Measurements from ENCODE around the gene RAD18. TPM values are rescaled to one million over a fixed set of nuclear protein-coding genes. Genes with fewer than 3 reads are reported as not detected.
A peak's percentile ranks its signal among the peaks of the same experiment; 100 is the strongest.

RAD18 gene
- total RNA-seq (2014; rRNA removed; shearing (Covaris generic)): 42.0 and 44.9 TPM in 2 replicates

DNA sequence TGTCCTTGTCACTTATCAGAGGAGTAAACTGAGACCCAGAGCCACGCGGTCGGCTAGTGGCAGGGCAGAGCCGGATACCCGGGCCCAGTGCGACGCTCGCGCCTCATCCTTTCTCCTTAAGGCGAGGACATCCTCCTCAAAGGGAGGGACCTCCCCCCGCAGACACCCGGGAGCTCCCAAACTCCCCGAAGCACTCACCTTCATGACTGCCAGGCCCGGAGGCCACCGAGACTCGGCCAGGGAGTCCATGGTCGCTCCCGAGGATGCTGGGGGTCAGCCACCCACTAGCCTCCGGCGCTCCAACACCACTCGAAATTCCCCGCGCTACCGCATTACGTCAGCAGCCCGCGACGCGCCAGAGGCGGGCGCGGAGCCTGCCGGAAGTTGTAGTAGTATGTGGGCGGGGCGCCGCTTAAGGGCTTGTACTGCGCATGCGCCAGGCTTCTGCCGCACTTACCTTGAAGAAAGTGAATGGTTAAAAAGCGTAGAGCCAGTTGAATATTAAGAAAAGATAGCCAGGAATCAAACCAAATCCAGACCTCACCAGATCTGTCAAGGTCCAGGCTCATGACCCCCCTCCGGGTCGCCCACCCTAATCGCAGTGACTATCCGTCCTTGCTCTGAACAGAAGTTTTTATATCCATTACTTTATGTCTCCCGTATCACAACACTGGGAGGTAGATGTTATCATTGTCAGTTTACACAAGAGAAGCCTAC is at the start of gene RAD18:
Gene RAD18 (minus strand): TSS at position 336 of the 717 bp plus-strand sequence. CDS start 87 bp downstream, at position 249.
- peak within 1 kb of the TSS; percentile 81 for H3K27ac ChIP-seq
- no peaks in the 10 kb centered on the region for H3K9me3 ChIP-seq (replicated peaks)
- H3K36me3 ChIP-seq: peaks cover 16% of the 10 kb centered on the region
- peak; percentile 94 to 97 for DNase-seq
- H3K4me1 ChIP-seq: no peaks in the 10 kb centered on the region
- H3K4me3 ChIP-seq: peak within 1 kb of the TSS; percentile 86
- no peaks in the 10 kb centered on the region for H3K27me3 ChIP-seq

- no peak for DNase-seq
- Histone ChIP-seq H3K27me3 (peaks cover 5% of the 10 kb centered on the region; the same call in 1 of the 2 replicates), H3K27ac (no peak overlapping the region), H3K4me3 (no peak overlapping the region), H3K36me3 (no peaks in the 10 kb centered on the region), H3K4me1 (no peaks in the 10 kb centered on the region), H3K9me3 (replicated peaks) (no peaks in the 10 kb centered on the region)
These were observed 49.2 kb upstream of the RAD18 start for GRCh38 chr3:9012521-9012920.

- no peak overlapping the region for H3K27ac ChIP-seq
- H3K4me3 ChIP-seq: no peak overlapping the region
- H3K27me3 ChIP-seq: peaks cover 5% of the 10 kb centered on the region; the same call in 1 of the 2 replicates
- no peak for DNase-seq
- no peaks in the 10 kb centered on the region for H3K36me3 ChIP-seq
- no peaks in the 10 kb centered on the region for H3K4me1 ChIP-seq
- H3K9me3 ChIP-seq (replicated peaks): no peaks in the 10 kb centered on the region
These were observed 46.8 kb upstream of the RAD18 start for GRCh38 chr3:9009976-9010545.

DNA sequence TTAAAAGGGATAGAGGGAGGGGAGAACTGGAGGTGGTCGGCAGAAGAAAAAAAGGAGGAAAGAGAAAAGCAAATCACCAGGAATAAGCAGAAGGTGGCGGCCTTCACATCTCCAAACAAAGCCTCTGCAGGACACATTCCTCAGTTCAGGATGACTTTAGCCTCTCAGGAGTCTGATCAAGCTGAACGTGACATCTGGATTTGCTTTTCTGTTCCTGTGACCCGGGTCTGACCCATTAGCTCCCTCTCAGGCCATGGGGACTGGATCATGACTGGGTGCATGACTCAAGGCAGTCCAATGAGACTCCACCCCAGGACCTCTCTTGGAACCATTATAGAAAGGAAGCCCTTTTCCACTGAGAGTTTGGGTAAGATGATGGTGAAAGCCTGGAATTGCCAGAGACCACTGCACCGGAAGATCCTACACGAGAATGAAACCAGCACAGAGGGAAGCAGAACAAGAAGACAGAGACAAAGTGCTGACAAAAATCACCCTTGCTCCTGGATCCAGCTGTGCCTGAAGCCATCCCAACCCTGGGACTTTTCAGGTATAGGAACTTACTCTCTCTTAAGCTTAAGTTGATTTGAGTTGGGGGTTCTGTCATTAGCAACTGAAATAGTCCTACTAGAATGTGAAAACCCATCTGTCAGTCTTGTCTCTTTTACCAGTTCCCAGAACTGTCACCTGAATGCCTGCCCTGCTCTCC is 45.4 kb upstream of the RAD18 start:
- H3K27me3 ChIP-seq: peaks cover 5% of the 10 kb centered on the region; the same call in 1 of the 2 replicates
- H3K4me3 ChIP-seq: no peak overlapping the region

DNA sequence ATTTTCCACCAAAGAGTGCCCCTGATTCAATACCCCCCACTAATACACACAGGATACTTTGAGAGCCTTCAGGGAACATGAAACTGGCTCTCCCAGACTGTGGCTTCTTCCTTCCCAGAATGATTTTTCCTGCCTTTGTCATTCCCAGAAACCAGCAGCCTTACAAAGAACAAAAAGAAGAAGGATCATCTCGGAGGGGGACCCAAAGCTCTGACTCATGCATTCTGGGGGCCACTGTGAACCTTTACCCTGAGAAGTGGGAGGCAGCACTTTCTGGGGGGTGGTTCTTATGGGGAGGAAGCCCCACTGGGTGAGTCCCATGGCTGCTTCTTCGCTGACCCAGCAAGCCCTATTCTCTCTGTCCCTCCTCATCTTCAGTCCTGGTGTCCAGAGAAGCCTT is 44.7 kb upstream of the RAD18 start:
- H3K27me3 ChIP-seq: peaks cover 5% of the 10 kb centered on the region; the same call in 1 of the 2 replicates
- H3K4me1 ChIP-seq: no peaks in the 10 kb centered on the region
- no peaks in the 10 kb centered on the region for H3K9me3 ChIP-seq (replicated peaks)
- no peaks in the 10 kb centered on the region for H3K36me3 ChIP-seq
- DNase-seq: no peak
- no peak overlapping the region for H3K27ac ChIP-seq
- no peak overlapping the region for H3K4me3 ChIP-seq

More for the DNA sequence above, 45.4 kb upstream of the RAD18 start:
- H3K27ac ChIP-seq: no peak overlapping the region
- H3K36me3 ChIP-seq: no peaks in the 10 kb centered on the region
- no peaks in the 10 kb centered on the region for H3K9me3 ChIP-seq (replicated peaks)
- no peak for DNase-seq
- H3K4me1 ChIP-seq: no peaks in the 10 kb centered on the region

DNA sequence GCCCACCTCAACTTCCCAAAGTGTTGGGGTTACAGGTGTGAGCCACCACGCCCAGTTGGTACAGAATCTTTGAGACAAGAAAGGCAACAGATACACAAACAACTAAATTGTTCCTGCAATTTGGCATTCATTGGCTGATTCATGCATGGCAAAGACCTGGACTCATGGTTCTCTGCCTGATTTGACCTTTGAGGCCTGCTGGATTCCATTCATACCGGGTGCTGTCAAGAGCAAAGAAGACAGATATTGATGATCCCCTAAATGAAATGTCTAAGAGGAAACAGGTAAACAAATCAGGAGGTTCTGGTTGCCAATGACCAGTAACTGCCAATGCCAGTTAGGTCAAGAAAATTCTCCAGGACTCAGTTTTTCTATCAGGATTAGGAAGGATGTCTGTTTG is 43.9 kb upstream of the RAD18 start:
- no peaks in the 10 kb centered on the region for H3K9me3 ChIP-seq (replicated peaks)
- peaks cover 5% of the 10 kb centered on the region; the same call in 1 of the 2 replicates for H3K27me3 ChIP-seq
- H3K27ac ChIP-seq: no peak overlapping the region
- DNase-seq: no peak
- no peak overlapping the region for H3K4me3 ChIP-seq
- no peaks in the 10 kb centered on the region for H3K36me3 ChIP-seq
- H3K4me1 ChIP-seq: no peaks in the 10 kb centered on the region

GRCh38 chr3:9000041-9000440 is 36.8 kb upstream of the RAD18 start:
- Histone ChIP-seq H3K27me3 (peaks cover 4% of the 10 kb centered on the region; the same call in 1 of the 2 replicates), H3K36me3 (no peaks in the 10 kb centered on the region), H3K9me3 (replicated peaks) (no peaks in the 10 kb centered on the region), H3K4me1 (no peaks in the 10 kb centered on the region), H3K27ac (no peak overlapping the region), H3K4me3 (no peak overlapping the region)
- DNase-seq: no peak

DNA sequence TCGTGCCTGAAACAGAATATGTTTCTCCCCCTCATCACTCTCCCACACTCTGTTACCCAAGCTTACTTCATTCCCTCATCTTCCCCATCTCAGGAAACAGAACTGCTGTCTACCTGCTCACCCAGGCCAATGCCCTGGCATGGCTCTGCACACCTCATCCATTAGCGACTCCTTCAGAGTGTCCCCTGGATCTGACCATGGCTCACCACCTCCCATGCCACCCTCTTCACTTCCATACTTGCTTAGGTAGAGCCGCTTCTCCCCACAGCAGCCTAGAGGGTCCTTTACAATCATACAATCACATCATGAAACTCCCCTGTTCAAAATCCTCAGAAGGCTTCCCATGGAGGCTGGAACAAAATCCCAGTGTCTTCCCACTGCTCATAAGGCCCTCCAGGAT is 33.9 kb upstream of the RAD18 start:
- Histone ChIP-seq H3K9me3 (replicated peaks) (no peaks in the 10 kb centered on the region), H3K4me3 (no peak overlapping the region), H3K27me3 (peaks cover 4% of the 10 kb centered on the region; the same call in 1 of the 2 replicates), H3K4me1 (peaks cover 3% of the 10 kb centered on the region), H3K36me3 (no peaks in the 10 kb centered on the region), H3K27ac (no peak overlapping the region)
- DNase-seq: no peak

DNA sequence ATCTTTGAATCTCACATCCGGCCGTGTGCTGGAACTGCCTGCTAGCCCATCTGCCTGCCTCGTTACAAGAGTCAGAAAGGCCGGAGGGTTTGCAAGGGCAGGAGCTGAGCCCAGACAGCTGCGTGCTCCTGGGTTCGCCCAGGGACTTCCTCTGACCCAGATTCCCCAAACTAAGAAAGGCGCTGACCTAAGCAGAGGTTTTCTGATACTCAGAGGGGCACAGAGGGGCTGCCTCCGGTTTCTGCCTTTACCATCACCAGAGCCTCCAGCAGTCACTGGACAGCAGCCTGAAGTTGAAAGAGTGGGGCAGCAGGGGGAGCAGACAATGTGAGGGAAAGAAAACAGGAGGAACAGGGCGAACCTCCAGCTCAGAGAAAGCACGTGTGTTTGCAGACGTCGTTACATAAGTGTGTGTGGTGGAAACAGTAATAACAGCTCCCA is 33.4 kb upstream of the RAD18 start:
- H3K4me1 ChIP-seq: peaks cover 7% of the 10 kb centered on the region
- DNase-seq: peak in 1 of 2 experiments; percentile 31
- no peaks in the 10 kb centered on the region for H3K9me3 ChIP-seq (replicated peaks)
- no peak overlapping the region for H3K4me3 ChIP-seq
- H3K27ac ChIP-seq: no peak overlapping the region
- H3K36me3 ChIP-seq: no peaks in the 10 kb centered on the region
- peaks cover 4% of the 10 kb centered on the region; the same call in 1 of the 2 replicates for H3K27me3 ChIP-seq

- no peak overlapping the region for H3K4me3 ChIP-seq
- peaks cover 12% of the 10 kb centered on the region for H3K4me1 ChIP-seq
- DNase-seq: no peak
- no peaks in the 10 kb centered on the region for H3K36me3 ChIP-seq
- H3K27me3 ChIP-seq: peaks cover 4% of the 10 kb centered on the region; the same call in 1 of the 2 replicates
- H3K27ac ChIP-seq: no peak overlapping the region
- no peaks in the 10 kb centered on the region for H3K9me3 ChIP-seq (replicated peaks)
These were observed 32.9 kb upstream of the RAD18 start for GRCh38 chr3:8996216-8996615.

DNA sequence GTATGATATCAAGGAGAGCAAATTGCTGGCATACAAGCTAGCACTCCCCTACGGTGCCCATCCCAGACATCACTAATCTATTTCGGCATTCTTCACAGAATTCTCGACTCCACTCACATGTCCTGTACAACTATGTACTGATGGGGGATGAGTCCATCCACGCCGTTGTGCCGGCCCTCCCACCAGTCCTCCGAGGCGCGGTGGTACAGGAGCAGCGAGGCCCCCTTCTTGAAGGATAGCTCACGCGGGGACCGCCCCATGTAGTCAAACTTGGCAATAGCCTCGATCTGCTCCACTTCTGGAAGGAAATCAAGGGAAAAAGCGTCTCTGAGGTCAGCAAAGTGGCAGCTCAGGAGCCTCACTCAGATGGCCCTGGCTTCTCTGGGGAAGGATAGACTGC is 31.0 kb upstream of the RAD18 start:
- no peak overlapping the region for H3K4me3 ChIP-seq
- no peaks in the 10 kb centered on the region for H3K36me3 ChIP-seq
- H3K4me1 ChIP-seq: peaks cover 21% of the 10 kb centered on the region
- no peaks in the 10 kb centered on the region for H3K9me3 ChIP-seq (replicated peaks)
- DNase-seq: no peak
- no peak overlapping the region for H3K27ac ChIP-seq
- H3K27me3 ChIP-seq: no peaks in the 10 kb centered on the region

DNA sequence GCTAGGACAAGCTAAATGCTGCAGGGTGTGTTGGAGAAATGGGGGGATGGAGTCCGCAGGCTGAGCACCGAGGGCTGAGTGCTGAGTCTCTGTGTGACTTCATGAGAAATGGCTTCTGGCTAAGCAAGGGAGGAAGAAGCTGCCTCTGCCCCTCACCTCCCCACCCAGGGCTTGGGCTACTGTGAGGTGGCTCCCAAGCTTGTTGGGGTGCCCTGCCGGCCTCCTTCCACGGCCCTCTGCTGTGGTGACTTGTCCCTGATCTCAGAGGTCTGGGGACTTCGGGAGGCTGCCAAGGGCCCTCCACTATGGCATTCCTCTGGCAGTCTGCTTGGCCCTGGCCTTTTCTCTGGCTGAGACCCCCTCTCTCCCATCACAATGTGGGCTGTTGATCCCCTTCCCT is 30.1 kb upstream of the RAD18 start:
- H3K27me3 ChIP-seq: no peaks in the 10 kb centered on the region
- peaks cover 26% of the 10 kb centered on the region for H3K4me1 ChIP-seq
- no peak for DNase-seq
- H3K4me3 ChIP-seq: no peak overlapping the region
- no peaks in the 10 kb centered on the region for H3K36me3 ChIP-seq
- H3K9me3 ChIP-seq (replicated peaks): no peaks in the 10 kb centered on the region
- H3K27ac ChIP-seq: no peak overlapping the region

- no peak for DNase-seq
- no peak overlapping the region for H3K4me3 ChIP-seq
- no peaks in the 10 kb centered on the region for H3K36me3 ChIP-seq
- no peaks in the 10 kb centered on the region for H3K27me3 ChIP-seq
- H3K9me3 ChIP-seq (replicated peaks): no peaks in the 10 kb centered on the region
- H3K27ac ChIP-seq: no peak overlapping the region
- H3K4me1 ChIP-seq: peaks cover 26% of the 10 kb centered on the region
These were observed 29.6 kb upstream of the RAD18 start for GRCh38 chr3:8992854-8993253.

- no peak overlapping the region for H3K4me3 ChIP-seq
- H3K4me1 ChIP-seq: peaks cover 26% of the 10 kb centered on the region
- H3K27me3 ChIP-seq: no peaks in the 10 kb centered on the region
- H3K9me3 ChIP-seq (replicated peaks): no peaks in the 10 kb centered on the region
- no peak overlapping the region for H3K27ac ChIP-seq
- no peaks in the 10 kb centered on the region for H3K36me3 ChIP-seq
- DNase-seq: no peak
These were observed 28.9 kb upstream of the RAD18 start for GRCh38 chr3:8992199-8992598.
